WTC11 (cell line): Measurements from ENCODE around the gene MOB3C. TPM values are rescaled to one million over a fixed set of nuclear protein-coding genes. Genes with fewer than 3 reads are reported as not detected.

Experiments
- ATAC-seq: fragments of 200-7000 bp; cut with Tn5 transposase; 2 replicates; pipeline ENCODE4 v1.10.0; 2021; ENCODE audit warnings: mild to moderate bottlenecking, moderate library complexity
- CTCF ChIA-PET: fragments of 300-600 bp; sonication (Branson Sonifier 250); formaldehyde crosslinking; loops from one replicate; lab custom pipeline; 2021; ENCODE audit warnings: antibody characterized with exemption; lab: Charles Lee
- POLR2A ChIA-PET: fragments of 350-600 bp; sonication (Branson Sonifier 250); formaldehyde crosslinking; loops from one replicate; lab custom pipeline; 2021; ENCODE audit warnings: antibody characterized with exemption; lab: Charles Lee
- DNase-seq: peaks from one replicate; pipeline ENCODE4 v3.0.0; 2021; ENCODE audit warnings: low spot score
- H3K27ac Mint-ChIP-seq: 2 replicates; pipeline ENCODE4 v1.8.0; 2021; ENCODE audit warnings: mixed read lengths
- H3K27me3 Mint-ChIP-seq: 2 replicates; pipeline ENCODE4 v1.8.0; 2021; ENCODE audit warnings: low read depth, mild to moderate bottlenecking, moderate library complexity, mixed read lengths
- H3K36me3 Mint-ChIP-seq: 2 replicates; pipeline ENCODE4 v1.8.0; 2021; ENCODE audit warnings: mixed read lengths
- H3K4me1 Mint-ChIP-seq: 2 replicates; pipeline ENCODE4 v1.8.0; 2022; ENCODE audit warnings: mixed read lengths
- H3K4me3 Mint-ChIP-seq: 2 replicates; pipeline ENCODE4 v1.8.0; 2021; ENCODE audit warnings: mild to moderate bottlenecking, moderate library complexity, mixed read lengths
- H3K9me3 Mint-ChIP-seq: 2 replicates; pipeline ENCODE4 v1.8.0; 2021; ENCODE audit warnings: mixed read lengths
- CREB1 ChIP-seq: sonication (generic); formaldehyde crosslinking; IDR thresholded peaks from 2 replicates; pipeline ENCODE4 v1.8.0; 2023; ENCODE audit warnings: mild to moderate bottlenecking, missing genetic modification reagents
- ELF4 ChIP-seq: sonication (generic); formaldehyde crosslinking; IDR thresholded peaks from 2 replicates; pipeline ENCODE4 v1.8.1; 2022; ENCODE audit warnings: low read depth, mild to moderate bottlenecking, moderate library complexity, missing genetic modification reagents
- ERG ChIP-seq: fragments of 250-450 bp; sonication (Bioruptor Pico); IDR thresholded peaks from 2 replicates; pipeline ENCODE4 v1.8.0; 2021; ENCODE audit warnings: mild to moderate bottlenecking
- ETV6 ChIP-seq: sonication (generic); formaldehyde crosslinking; IDR thresholded peaks from 2 replicates; pipeline ENCODE4 v1.8.1; 2022; ENCODE audit warnings: mild to moderate bottlenecking, missing genetic modification reagents
- FOXJ3 ChIP-seq: sonication (generic); formaldehyde crosslinking; IDR thresholded peaks from 2 replicates; pipeline ENCODE4 v1.9.0; 2021; ENCODE audit warnings: missing genetic modification reagents, mild to moderate bottlenecking, borderline replicate concordance
- FOXP4 ChIP-seq: sonication (generic); formaldehyde crosslinking; IDR thresholded peaks from 2 replicates; pipeline ENCODE4 v1.8.0; 2022; ENCODE audit warnings: mild to moderate bottlenecking, missing genetic modification reagents
- GRHL2 ChIP-seq: fragments of 250-450 bp; sonication (Bioruptor Pico); IDR thresholded peaks from 2 replicates; pipeline ENCODE4 v1.8.0; 2022; ENCODE audit warnings: mild to moderate bottlenecking, moderate library complexity; ENCODE audit not compliant: insufficient replicate concordance, severe bottlenecking
- GTF2I ChIP-seq: fragments of 250-450 bp; sonication (Bioruptor Pico); conservative IDR thresholded peaks from 2 replicates; pipeline ENCODE4 v1.4.0; 2021; ENCODE audit warnings: mild to moderate bottlenecking
- HMGA2 ChIP-seq: fragments of 250-450 bp; sonication (Bioruptor Pico); IDR thresholded peaks from 2 replicates; pipeline ENCODE4 v1.4.0; 2021; ENCODE audit warnings: mild to moderate bottlenecking, moderate library complexity
- MLX ChIP-seq: sonication (generic); formaldehyde crosslinking; IDR thresholded peaks from 2 replicates; pipeline ENCODE4 v1.8.1; 2023; ENCODE audit warnings: mild to moderate bottlenecking, missing genetic modification reagents, moderate library complexity
- MXD4 ChIP-seq: fragments of 250-450 bp; sonication (Bioruptor Pico); IDR thresholded peaks from 2 replicates; pipeline ENCODE4 v1.8.0; 2021; ENCODE audit warnings: mild to moderate bottlenecking, moderate library complexity, borderline replicate concordance
- TEAD1 ChIP-seq: sonication (generic); formaldehyde crosslinking; IDR thresholded peaks from 2 replicates; pipeline ENCODE4 v1.8.0; 2022; ENCODE audit warnings: mild to moderate bottlenecking, missing genetic modification reagents
- ZNF263 ChIP-seq: sonication (generic); formaldehyde crosslinking; IDR thresholded peaks from 2 replicates; pipeline ENCODE4 v1.8.1; 2022; ENCODE audit warnings: low read depth, mild to moderate bottlenecking, moderate library complexity, missing genetic modification reagents
- ZNF281 ChIP-seq: sonication (generic); formaldehyde crosslinking; IDR thresholded peaks from 2 replicates; pipeline ENCODE4 v1.8.0; 2023; ENCODE audit warnings: mild to moderate bottlenecking, missing genetic modification reagents
- ZNF396 ChIP-seq: fragments of 250-450 bp; sonication (Bioruptor Pico); IDR thresholded peaks from 2 replicates; pipeline ENCODE4 v1.8.0; 2021; ENCODE audit warnings: mild to moderate bottlenecking, moderate library complexity, borderline replicate concordance
- ZNF512 ChIP-seq: sonication (generic); formaldehyde crosslinking; IDR thresholded peaks from 2 replicates; pipeline ENCODE4 v1.8.1; 2022; ENCODE audit warnings: missing genetic modification reagents, borderline replicate concordance
- total RNA-seq: library from RNA; stranded (reverse); gene quantifications from 3 replicates; pipeline ENCODE4 v1.2.3, GENCODE V29; 2021

MOB3C gene
- total RNA-seq, 1 experiment from 2014 or later = 3.1 TPM

- TF ChIP-seq FOXP4 (CRISPR knock-in tag) = no peak
- no peak for TF ChIP-seq ETV6 (CRISPR knock-in tag)
- no peak for TF ChIP-seq ZNF281 (CRISPR knock-in tag)
Measured at GRCh38 chr1:46583494-46583893, 33.1 kb downstream of the MOB3C start (continued).

GRCh38 chr1:46582972-46583371, 33.6 kb downstream of the MOB3C start:
- no peaks in the 10 kb centered on the region for H3K9me3 Mint-ChIP-seq
- no peak for DNase-seq
- TF ChIP-seq ELF4 (no peak), ZNF263 (CRISPR knock-in tag) (no peak), ZNF281 (CRISPR knock-in tag) (no peak), MLX (CRISPR knock-in tag) (no peak), HMGA2 (CRISPR knock-in tag) (no peak), GRHL2 (CRISPR knock-in tag) (no peak), FOXJ3 (CRISPR knock-in tag) (no peak), TEAD1 (CRISPR knock-in tag) (no peak), CREB1 (CRISPR knock-in tag) (no peak), MXD4 (CRISPR knock-in tag) (no peak), ERG (CRISPR knock-in tag) (no peak), ZNF512 (no peak), GTF2I (no peak), ZNF396 (CRISPR knock-in tag) (no peak)
- TF ChIP-seq, all 79 proteins: peak for 0
- Mint-ChIP-seq H3K4me1 (no peaks in the 10 kb centered on the region), H3K27me3 (no peaks in the 10 kb centered on the region), H3K4me3 (no peak overlapping the region), H3K27ac (no peak overlapping the region), H3K36me3 (peaks cover 5% of the 10 kb centered on the region; the same call in 1 of the 2 replicates)
- POLR2A ChIA-PET = no interaction called here
- CTCF ChIA-PET = interaction anchor here (0.7 to 1.0 kb wide), 3 partner anchors 21 to 142 kb away, joined by 3 to 5 read pairs (median 4); partner anchors contain the start of gene MKNK1
- ATAC-seq = no peak
